Measurements from ENCODE around the gene ACOX3. TPM values are rescaled to one million over a fixed set of nuclear protein-coding genes. Genes with fewer than 3 reads are reported as not detected.

ACOX3 gene
- total RNA-seq, 1 donor from 2014 or later = 27.8 TPM

GRCh38 chr4:8321771-8322170 is 118.8 kb downstream of the ACOX3 start:
- DNase-seq (ENCODE audit: low spot score) = no peak
- intact Hi-C loops (cut with DNase I) = no loop called here

GRCh38 chr4:8321220-8321619 is 119.3 kb downstream of the ACOX3 start:
- ATAC-seq = no peak
- no peak for DNase-seq (ENCODE audit: low spot score)
- intact Hi-C loops (cut with DNase I) = no loop called here

More at GRCh38 chr4:8321771-8322170, 118.8 kb downstream of the ACOX3 start:
- ATAC-seq = no peak

- ATAC-seq = no peak
- intact Hi-C loops (cut with DNase I) = no loop called here
- no peak for DNase-seq (ENCODE audit: low spot score)
Measured at GRCh38 chr4:8320386-8320750, 120.2 kb downstream of the ACOX3 start.

- DNase-seq (ENCODE audit: low spot score) = peak; percentile 58
- intact Hi-C loops (cut with DNase I) = no loop called here
- ATAC-seq = peak; percentile 65
Measured at GRCh38 chr4:8319731-8320385, 120.7 kb downstream of the ACOX3 start.

- ATAC-seq (no peak), DNase-seq (ENCODE audit: low spot score) (peak; percentile 38)
- intact Hi-C loops (cut with DNase I) = no loop called here
Measured at GRCh38 chr4:8319061-8319460, 121.5 kb downstream of the ACOX3 start.

GRCh38 chr4:8318509-8318908 is 122.0 kb downstream of the ACOX3 start:
- ATAC-seq (no peak), DNase-seq (ENCODE audit: low spot score) (peak; percentile 23)
- intact Hi-C loops (cut with DNase I) = no loop called here

DNA sequence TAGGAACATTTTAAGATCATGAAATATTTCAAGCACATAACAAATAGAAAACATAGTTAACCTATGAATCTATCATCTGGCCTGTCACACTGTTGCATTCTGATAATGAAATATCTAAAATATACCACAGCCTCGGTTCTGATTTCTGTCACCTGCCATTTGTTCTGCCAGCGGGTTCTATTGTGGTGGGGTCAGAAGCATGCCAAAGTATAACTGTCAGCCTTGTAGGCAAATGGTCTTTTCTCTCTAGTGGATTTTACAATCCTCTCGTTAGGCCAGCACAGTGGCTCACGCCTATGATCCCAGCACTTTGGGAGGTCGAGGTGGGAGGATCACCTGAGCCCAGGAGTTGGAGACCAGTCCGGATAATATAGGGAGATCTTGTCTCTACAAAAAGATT is 123.0 kb downstream of the ACOX3 start:
- ATAC-seq (no peak), DNase-seq (ENCODE audit: low spot score) (peak; percentile 26)
- intact Hi-C loops (cut with DNase I) = no loop called here

GRCh38 chr4:8316911-8317351 is 123.6 kb downstream of the ACOX3 start:
- ATAC-seq (no peak), DNase-seq (ENCODE audit: low spot score) (peak; percentile 37)
- intact Hi-C loops (cut with DNase I) = no loop called here

Other genes starting within 250 kb of the ACOX3 start
- gene SH3TC1, start 241.4 kb downstream of the ACOX3 start, total RNA-seq = 52.2 TPM
- 23.7 TPM for gene HTRA3, start 171.0 kb downstream of the ACOX3 start, total RNA-seq
- gene TRMT44, start 54 bp upstream of the ACOX3 start, total RNA-seq = 28.1 TPM
- 0.58 TPM for gene GPR78, start 139.7 kb upstream of the ACOX3 start, total RNA-seq
- gene CPZ, start 152.0 kb upstream of the ACOX3 start, total RNA-seq = 7.0 TPM